ENCODE data around the gene ABHD15.
A peak's percentile ranks its signal among the peaks of the same experiment; 100 is the strongest.

Gene ABHD15

GRCh38 chr17:29581583-29582253, 14.9 kb upstream of the ABHD15 start:
- Histone ChIP-seq H3K79me2 (ENCODE audit: control insufficient read depth, low read length) (peaks cover 42% of the 10 kb centered on the region), H3K9me3 (ENCODE audit: control insufficient read depth, insufficient read depth, low read length) (no peaks in the 10 kb centered on the region)

GRCh38 chr17:29579866-29580771, 13.3 kb upstream of the ABHD15 start:
- H4K20me1 ChIP-seq (ENCODE audit: control insufficient read depth, insufficient read depth, low read depth, low read length), result peaks cover 7% of the 10 kb centered on the region
- H3K79me2 ChIP-seq (ENCODE audit: control insufficient read depth, low read length), result peaks cover 26% of the 10 kb centered on the region
- H3K9me3 ChIP-seq (ENCODE audit: control insufficient read depth, insufficient read depth, low read length), result no peaks in the 10 kb centered on the region
- TF ChIP-seq, protein P1, sequence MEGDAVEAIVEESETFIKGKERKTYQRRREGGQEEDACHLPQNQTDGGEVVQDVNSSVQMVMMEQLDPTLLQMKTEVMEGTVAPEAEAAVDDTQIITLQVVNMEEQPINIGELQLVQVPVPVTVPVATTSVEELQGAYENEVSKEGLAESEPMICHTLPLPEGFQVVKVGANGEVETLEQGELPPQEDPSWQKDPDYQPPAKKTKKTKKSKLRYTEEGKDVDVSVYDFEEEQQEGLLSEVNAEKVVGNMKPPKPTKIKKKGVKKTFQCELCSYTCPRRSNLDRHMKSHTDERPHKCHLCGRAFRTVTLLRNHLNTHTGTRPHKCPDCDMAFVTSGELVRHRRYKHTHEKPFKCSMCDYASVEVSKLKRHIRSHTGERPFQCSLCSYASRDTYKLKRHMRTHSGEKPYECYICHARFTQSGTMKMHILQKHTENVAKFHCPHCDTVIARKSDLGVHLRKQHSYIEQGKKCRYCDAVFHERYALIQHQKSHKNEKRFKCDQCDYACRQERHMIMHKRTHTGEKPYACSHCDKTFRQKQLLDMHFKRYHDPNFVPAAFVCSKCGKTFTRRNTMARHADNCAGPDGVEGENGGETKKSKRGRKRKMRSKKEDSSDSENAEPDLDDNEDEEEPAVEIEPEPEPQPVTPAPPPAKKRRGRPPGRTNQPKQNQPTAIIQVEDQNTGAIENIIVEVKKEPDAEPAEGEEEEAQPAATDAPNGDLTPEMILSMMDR (IDR thresholded peaks at IDR 0.05; ENCODE audit: low read depth, low read length, poor library complexity, severe bottlenecking), result peak; percentile 95
- TF ChIP-seq EZH2phosphoT487 (IDR thresholded peaks at IDR 0.05; ENCODE audit: borderline replicate concordance, low read length), result no peak
- no peaks in the 10 kb centered on the region for H3K9me2 ChIP-seq (replicated peaks; ENCODE audit: control insufficient read depth, low read length)
- H3F3A ChIP-seq (ENCODE audit: control insufficient read depth, insufficient read depth), result no peaks in the 10 kb centered on the region
- no peak overlapping the region for H3K4me2 ChIP-seq (ENCODE audit: low read length)
- H3K4me1 ChIP-seq (ENCODE audit: control insufficient read depth, low read length), result peaks cover 30% of the 10 kb centered on the region
- peaks cover 82% of the 10 kb centered on the region for H3K36me3 ChIP-seq (ENCODE audit: control insufficient read depth, low read length)
- no peak overlapping the region for H3K27ac ChIP-seq (ENCODE audit: low read depth, low read length)
- H3K4me3 ChIP-seq (ENCODE audit: low read length), result no peak overlapping the region
- no peaks in the 10 kb centered on the region for H3K27me3 ChIP-seq (ENCODE audit: control insufficient read depth, low read length)

More at GRCh38 chr17:29581583-29582253, 14.9 kb upstream of the ABHD15 start:
- Histone ChIP-seq H3F3A (ENCODE audit: control insufficient read depth, insufficient read depth) (no peaks in the 10 kb centered on the region), H3K36me3 (ENCODE audit: control insufficient read depth, low read length) (peaks cover 66% of the 10 kb centered on the region), H3K4me2 (ENCODE audit: low read length) (no peak overlapping the region), H3K4me1 (ENCODE audit: control insufficient read depth, low read length) (peaks cover 41% of the 10 kb centered on the region), H3K9me2 (replicated peaks; ENCODE audit: control insufficient read depth, low read length) (no peaks in the 10 kb centered on the region), H3K27ac (ENCODE audit: low read depth, low read length) (no peak overlapping the region), H3K4me3 (ENCODE audit: low read length) (no peak overlapping the region), H3K27me3 (ENCODE audit: control insufficient read depth, low read length) (no peaks in the 10 kb centered on the region), H4K20me1 (ENCODE audit: control insufficient read depth, insufficient read depth, low read depth, low read length) (peaks cover 11% of the 10 kb centered on the region)
- TF ChIP-seq EZH2phosphoT487 (IDR thresholded peaks at IDR 0.05; ENCODE audit: borderline replicate concordance, low read length), result no peak
- TF ChIP-seq, protein P1 (IDR thresholded peaks at IDR 0.05; ENCODE audit: low read depth, low read length, poor library complexity, severe bottlenecking), result no peak

GRCh38 chr17:29578626-29579485, 12.0 kb upstream of the ABHD15 start:
- Histone ChIP-seq H3K4me3 (ENCODE audit: low read length) (no peak overlapping the region), H3K9me3 (ENCODE audit: control insufficient read depth, insufficient read depth, low read length) (no peaks in the 10 kb centered on the region), H3K27ac (ENCODE audit: low read depth, low read length) (no peak overlapping the region), H3F3A (ENCODE audit: control insufficient read depth, insufficient read depth) (no peaks in the 10 kb centered on the region), H3K36me3 (ENCODE audit: control insufficient read depth, low read length) (peaks cover 92% of the 10 kb centered on the region), H4K20me1 (ENCODE audit: control insufficient read depth, insufficient read depth, low read depth, low read length) (no peaks in the 10 kb centered on the region), H3K79me2 (ENCODE audit: control insufficient read depth, low read length) (peaks cover 14% of the 10 kb centered on the region), H3K9me2 (replicated peaks; ENCODE audit: control insufficient read depth, low read length) (no peaks in the 10 kb centered on the region), H3K4me2 (ENCODE audit: low read length) (no peak overlapping the region), H3K27me3 (ENCODE audit: control insufficient read depth, low read length) (no peaks in the 10 kb centered on the region), H3K4me1 (ENCODE audit: control insufficient read depth, low read length) (peaks cover 21% of the 10 kb centered on the region)
- no peak for TF ChIP-seq EZH2phosphoT487 (IDR thresholded peaks at IDR 0.05; ENCODE audit: borderline replicate concordance, low read length)
- TF ChIP-seq, protein P1 (IDR thresholded peaks at IDR 0.05; ENCODE audit: low read depth, low read length, poor library complexity, severe bottlenecking), result no peak

Data from DOHH2 (cell line).